Liver (tissue), 9 donors: Measurements from ENCODE around the gene TMPRSS12. TPM values are rescaled to one million over a fixed set of nuclear protein-coding genes. Genes with fewer than 3 reads are reported as not detected.
"Not testable (repeated sequence)": the region's sequence is repeated elsewhere in the genome, so short reads cannot be mapped to it uniquely, and the experiment has no call there.

Experiments used
- DNase-seq: peaks from one replicate; pipeline ENCODE4 v3.0.0-alpha.2; 2017; ENCODE audit warnings: low spot score
- H3K27ac ChIP-seq, 2 donors: one replicate each; pipeline ENCODE4 v1.7.0; 2013; ENCODE audit warnings: inconsistent platforms in 2 of 2, low read length in 2 of 2, control low read depth in 1 of 2, low read depth in 1 of 2, mild to moderate bottlenecking in 1 of 2
- H3K27me3 ChIP-seq, 4 donors: one replicate each; pipeline versions ENCODE4 v1.6.1 to v1.7.0; 2013; ENCODE audit warnings: low read length in 3 of 4, inconsistent platforms in 1 of 4, mild to moderate bottlenecking in 1 of 4, moderate library complexity in 1 of 4; ENCODE audit not compliant: control insufficient read depth in 4 of 4, insufficient read depth in 4 of 4
- H3K36me3 ChIP-seq, 4 donors: one replicate each; pipeline versions ENCODE4 v1.6.1 to v1.7.0; 2013; ENCODE audit warnings: low read length in 3 of 4, mild to moderate bottlenecking in 3 of 4, low read depth in 1 of 4, moderate library complexity in 1 of 4; ENCODE audit not compliant: control insufficient read depth in 4 of 4, insufficient read depth in 3 of 4
- H3K4me1 ChIP-seq, 4 donors: one replicate each; pipeline versions ENCODE4 v1.6.1 to v1.7.0; 2013; ENCODE audit warnings: low read length in 3 of 4, mild to moderate bottlenecking in 3 of 4, moderate library complexity in 1 of 4; ENCODE audit not compliant: control insufficient read depth in 4 of 4, insufficient read depth in 4 of 4
- H3K4me3 ChIP-seq, 3 donors: one replicate each; pipeline versions ENCODE4 v1.6.1 to v1.7.0; 2013; ENCODE audit warnings: low read length in 3 of 3, control low read depth in 1 of 3, low read depth in 1 of 3, mild to moderate bottlenecking in 1 of 3
- H3K9ac ChIP-seq, 2 donors: one replicate each; pipeline ENCODE4 v1.7.0; 2013; ENCODE audit warnings: low read length in 2 of 2, mild to moderate bottlenecking in 2 of 2, moderate library complexity in 2 of 2, control low read depth in 1 of 2, low read depth in 1 of 2
- H3K9me3 ChIP-seq, 4 donors: one replicate each; pipeline versions ENCODE4 v1.6.1 to v1.7.0; 2013; ENCODE audit warnings: low read length in 3 of 4; ENCODE audit not compliant: control insufficient read depth in 4 of 4
- ATF3 ChIP-seq: IDR thresholded peaks from 2 replicates; pipeline ENCODE4 v1.6.1; 2016; ENCODE audit warnings: antibody characterized with exemption
- CTCF ChIP-seq: fragments of 150-350 bp; IDR thresholded peaks from 2 replicates; pipeline ENCODE4 v1.5.1; 2017; ENCODE audit warnings: improper control_type of control experiment, low read depth, low read length; ENCODE audit not compliant: missing input control
- EGR1 ChIP-seq, 2 donors: IDR thresholded peaks; 2 replicates each; pipeline ENCODE4 v1.6.1; 2016 to 2018; ENCODE audit warnings: antibody characterized with exemption in 2 of 2, low read depth in 2 of 2
- FOXA1 ChIP-seq: IDR thresholded peaks from 2 replicates; pipeline ENCODE4 v1.6.1; 2016; ENCODE audit warnings: antibody characterized with exemption
- FOXA2 ChIP-seq: IDR thresholded peaks from 2 replicates; pipeline ENCODE4 v1.6.1; 2016; ENCODE audit warnings: antibody characterized with exemption
- GABPA ChIP-seq, 2 donors: IDR thresholded peaks in 1 of 2; conservative IDR thresholded peaks in 1 of 2; 2 replicates each; pipeline ENCODE4 v1.6.1; 2016; ENCODE audit warnings: antibody characterized with exemption in 2 of 2, mild to moderate bottlenecking in 1 of 2, moderate library complexity in 1 of 2
- HNF4A ChIP-seq, 2 donors: conservative IDR thresholded peaks; 2 replicates each; pipeline ENCODE4 v1.6.1; 2016; ENCODE audit warnings: antibody characterized with exemption in 2 of 2, mild to moderate bottlenecking in 2 of 2
- HNF4G ChIP-seq: IDR thresholded peaks from 2 replicates; pipeline ENCODE4 v1.6.1; 2016; ENCODE audit warnings: antibody characterized with exemption
- JUND ChIP-seq, 2 donors: IDR thresholded peaks; 2 replicates each; pipeline ENCODE4 v1.6.1; 2016; ENCODE audit warnings: antibody characterized with exemption in 2 of 2
- NR2F2 ChIP-seq: IDR thresholded peaks from 2 replicates; pipeline ENCODE4 v1.6.1; 2016; ENCODE audit warnings: antibody characterized with exemption
- RAD21 ChIP-seq, 2 donors: IDR thresholded peaks; 2 replicates each; pipeline ENCODE4 v1.6.1; 2016; ENCODE audit warnings: antibody characterized with exemption in 2 of 2, mild to moderate bottlenecking in 2 of 2
- RXRA ChIP-seq, 2 donors: IDR thresholded peaks; 2 replicates each; pipeline ENCODE4 v1.6.1; 2017 to 2018; ENCODE audit warnings: antibody characterized with exemption in 2 of 2, mild to moderate bottlenecking in 1 of 2
- SP1 ChIP-seq: IDR thresholded peaks from 2 replicates; pipeline ENCODE4 v1.6.1; 2018; ENCODE audit warnings: antibody characterized with exemption, mild to moderate bottlenecking
- TAF1 ChIP-seq: conservative IDR thresholded peaks from 2 replicates; pipeline ENCODE4 v1.6.1; 2016; ENCODE audit warnings: antibody characterized with exemption, mild to moderate bottlenecking
- YY1 ChIP-seq: IDR thresholded peaks from 2 replicates; pipeline ENCODE4 v1.6.1; 2016; ENCODE audit warnings: antibody characterized with exemption, mild to moderate bottlenecking
- ZBTB33 ChIP-seq: IDR thresholded peaks from 2 replicates; pipeline ENCODE4 v1.6.1; 2016; ENCODE audit warnings: antibody characterized with exemption
- WGBS: extraction: QIAGEN DNeasy Blood & Tissue Kit; methylation state at CpG from one replicate; pipeline ENCODE4 v1.1.7; 2013; 5-methylcytosine and 5-hydroxymethylcytosine counted together
- polyA plus RNA-seq, 2 donors: library from polyadenylated mRNA; stranded (reverse) in 1 of 2; unstranded in 1 of 2; fragments of 200-250 nt in 1 of 2; fragments of >200 nt in 1 of 2; fragmentation: Nextera tagmentation in 1 of 2; extraction: Ambion mirVana in 1 of 2; gene quantifications; one replicate each; pipeline versions ENCODE4 v1.2.1 to v1.2.3, GENCODE V29; 2013 to 2015
- total RNA-seq, 2 donors: library from RNA; depleted of rRNA; stranded (reverse); fragments of >200 nt; gene quantifications; one replicate each; pipeline ENCODE4 v1.2.3, GENCODE V29; 2014
- TF ChIP-seq, protein P1 (sequence below): IDR thresholded peaks from 2 replicates; pipeline ENCODE4 v1.6.1; 2016; ENCODE audit warnings: antibody characterized with exemption
- TF ChIP-seq, protein P2 (sequence below): IDR thresholded peaks from 2 replicates; pipeline ENCODE4 v1.6.1; 2016; ENCODE audit warnings: antibody characterized with exemption, mild to moderate bottlenecking
- donor health status: healthy.
- donor health status: healthy.
- donor health status: healthy.
- donor health status: healthy.
- donor health status: healthy.

TMPRSS12 gene
- total and polyA plus RNA-seq, 4 donors, result not detected

DNA sequence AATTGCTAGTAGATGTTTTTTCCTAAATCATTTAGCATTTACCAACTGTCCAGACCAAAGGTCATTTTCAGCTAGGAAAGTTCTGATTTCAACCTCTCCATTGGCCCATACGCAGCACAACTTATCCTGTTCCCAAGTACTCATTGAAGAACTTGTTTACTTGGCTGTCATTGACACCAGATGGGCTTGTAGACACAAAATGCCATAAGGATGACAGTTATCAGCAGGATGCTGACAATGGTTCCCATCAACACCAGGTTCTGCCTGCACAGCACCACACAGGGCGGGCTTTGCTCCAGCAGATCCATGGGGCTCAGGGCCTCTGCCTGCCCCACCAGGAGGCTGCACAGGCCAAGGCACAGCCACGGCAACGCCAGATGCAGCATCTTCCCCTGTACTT, 36.5 kb upstream of the TMPRSS12 start:
- DNase-seq, result no peak
- H3K9ac ChIP-seq, result no peak overlapping the region
- no peaks in the 10 kb centered on the region for H3K4me1 ChIP-seq
- no peak overlapping the region for H3K27ac ChIP-seq
- H3K9me3 ChIP-seq, result no peaks in the 10 kb centered on the region
- no peaks in the 10 kb centered on the region for H3K27me3 ChIP-seq
- TF ChIP-seq NR2F2 (no peak), JUND (IDR thresholded peaks at IDR 0.05) (no peak), ZBTB33 (no peak), RXRA (IDR thresholded peaks at IDR 0.05) (no peak), ATF3 (no peak), HNF4G (no peak), SP1 (no peak), HNF4A (conservative IDR thresholded peaks at IDR 0.05) (no peak), YY1 (no peak), FOXA2 (no peak), FOXA1 (no peak), CTCF (no peak), TAF1 (no peak), EGR1 (IDR thresholded peaks at IDR 0.05; ENCODE audit: low read depth in 2 of 2) (no peak), GABPA (IDR thresholded peaks at IDR 0.05 in 1 of 2, conservative IDR thresholded peaks at IDR 0.05 in 1 of 2) (no peak), RAD21 (IDR thresholded peaks at IDR 0.05) (no peak)
- TF ChIP-seq, protein P1, sequence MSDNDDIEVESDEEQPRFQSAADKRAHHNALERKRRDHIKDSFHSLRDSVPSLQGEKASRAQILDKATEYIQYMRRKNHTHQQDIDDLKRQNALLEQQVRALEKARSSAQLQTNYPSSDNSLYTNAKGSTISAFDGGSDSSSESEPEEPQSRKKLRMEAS, result no peak
- TF ChIP-seq, protein P2, sequence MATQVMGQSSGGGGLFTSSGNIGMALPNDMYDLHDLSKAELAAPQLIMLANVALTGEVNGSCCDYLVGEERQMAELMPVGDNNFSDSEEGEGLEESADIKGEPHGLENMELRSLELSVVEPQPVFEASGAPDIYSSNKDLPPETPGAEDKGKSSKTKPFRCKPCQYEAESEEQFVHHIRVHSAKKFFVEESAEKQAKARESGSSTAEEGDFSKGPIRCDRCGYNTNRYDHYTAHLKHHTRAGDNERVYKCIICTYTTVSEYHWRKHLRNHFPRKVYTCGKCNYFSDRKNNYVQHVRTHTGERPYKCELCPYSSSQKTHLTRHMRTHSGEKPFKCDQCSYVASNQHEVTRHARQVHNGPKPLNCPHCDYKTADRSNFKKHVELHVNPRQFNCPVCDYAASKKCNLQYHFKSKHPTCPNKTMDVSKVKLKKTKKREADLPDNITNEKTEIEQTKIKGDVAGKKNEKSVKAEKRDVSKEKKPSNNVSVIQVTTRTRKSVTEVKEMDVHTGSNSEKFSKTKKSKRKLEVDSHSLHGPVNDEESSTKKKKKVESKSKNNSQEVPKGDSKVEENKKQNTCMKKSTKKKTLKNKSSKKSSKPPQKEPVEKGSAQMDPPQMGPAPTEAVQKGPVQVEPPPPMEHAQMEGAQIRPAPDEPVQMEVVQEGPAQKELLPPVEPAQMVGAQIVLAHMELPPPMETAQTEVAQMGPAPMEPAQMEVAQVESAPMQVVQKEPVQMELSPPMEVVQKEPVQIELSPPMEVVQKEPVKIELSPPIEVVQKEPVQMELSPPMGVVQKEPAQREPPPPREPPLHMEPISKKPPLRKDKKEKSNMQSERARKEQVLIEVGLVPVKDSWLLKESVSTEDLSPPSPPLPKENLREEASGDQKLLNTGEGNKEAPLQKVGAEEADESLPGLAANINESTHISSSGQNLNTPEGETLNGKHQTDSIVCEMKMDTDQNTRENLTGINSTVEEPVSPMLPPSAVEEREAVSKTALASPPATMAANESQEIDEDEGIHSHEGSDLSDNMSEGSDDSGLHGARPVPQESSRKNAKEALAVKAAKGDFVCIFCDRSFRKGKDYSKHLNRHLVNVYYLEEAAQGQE, result no peak
- H3K36me3 ChIP-seq, result peaks cover 7 to 15% (median 9%) of the 10 kb centered on the region in 4 donors
- no peak overlapping the region for H3K4me3 ChIP-seq
- 96% methylated on average over 4 of the region's 4 CpGs for WGBS

GRCh38 chr12:50809131-50809530, 33.6 kb upstream of the TMPRSS12 start:
- H3K36me3 ChIP-seq, result peaks cover 7 to 24% (median 15%) of the 10 kb centered on the region in 4 donors
- H3K27ac ChIP-seq, H3K4me1 ChIP-seq, H3K9me3 ChIP-seq, H3K4me3 ChIP-seq, H3K27me3 ChIP-seq, DNase-seq, H3K9ac ChIP-seq: not testable (repeated sequence)
- 97% methylated on average over 4 of the region's 4 CpGs for WGBS

GRCh38 chr12:50814921-50815320, 27.8 kb upstream of the TMPRSS12 start:
- H3K4me1 ChIP-seq, H3K9me3 ChIP-seq, DNase-seq, H3K4me3 ChIP-seq, H3K27ac ChIP-seq, H3K9ac ChIP-seq, H3K27me3 ChIP-seq: not testable (repeated sequence)
- WGBS, result 96% methylated on average over 7 of the region's 7 CpGs
- H3K36me3 ChIP-seq, result peaks cover 11 to 43% (median 32%) of the 10 kb centered on the region in 4 donors
